Left ventricle myocardium superior (tissue), 1 donor: Measurements from ENCODE around the gene RND2. TPM values are rescaled to one million over a fixed set of nuclear protein-coding genes. Genes with fewer than 3 reads are reported as not detected.
"Not testable (repeated sequence)": the region's sequence is repeated elsewhere in the genome, so short reads cannot be mapped to it uniquely, and the experiment has no call there.

Source experiments
- ATAC-seq: fragments of 200-7000 bp; cut with Tn5 transposase; one replicate; pipeline ENCODE4 v1.9.1; 2020; ENCODE audit warnings: mild to moderate bottlenecking, moderate library complexity
- DNase-seq: peaks from one replicate; pipeline ENCODE4 v3.0.0-alpha.2; 2020
- intact Hi-C: fragments of 100-400 bp; cut with micrococcal nuclease; formaldehyde crosslinking; loops from one replicate; pipeline ENCODE4 v1.11.0; 2022
- long read RNA-seq: library from polyadenylated mRNA; unstranded; transcript quantifications from one replicate; pipeline ENCODE4 v2.0.0, GENCODE V29; 2021
- total RNA-seq: library from RNA; stranded (reverse); fragmentation: NEBNext Ultra II Directional; extraction: Animal tissue kit (Norgen Biotek cat#: 25700); gene quantifications from one replicate; pipeline ENCODE4 v1.2.1, GENCODE V29; 2021
- donor health status: DM: no; HTN: yes; CAD: no; lungs with severe emphysema.

RND2 gene
- total RNA-seq = 0.82 TPM
- long read RNA-seq, full-length matches to known transcripts = 2 of 2 reads
- long read RNA-seq, partial matches to known transcripts = 0 of 2 reads
- long read RNA-seq, other reads (novel, unspliced or antisense) = 0 of 2 reads

GRCh38 chr17:43024407-43025289, at the start of gene RND2:
TSS of gene RND2 (plus strand) at chr17:43025231. CDS start at chr17:43025348, 117 bp downstream.
- ATAC-seq (peak; percentile 70), DNase-seq (peak; percentile 86)
- intact Hi-C loops = no loop called here

- intact Hi-C loops = no loop called here
- no peak for ATAC-seq
- DNase-seq = no peak
Measured at GRCh38 chr17:42975265-42975664, 49.8 kb upstream of the RND2 start.

GRCh38 chr17:42975701-42976100, 49.3 kb upstream of the RND2 start:
- DNase-seq, intact Hi-C loops, ATAC-seq: not testable (repeated sequence)

- intact Hi-C loops = no loop called here
Measured at GRCh38 chr17:42979511-42980273, 45.3 kb upstream of the RND2 start, which contains the start of gene PTGES3L. TSS of gene PTGES3L (minus strand) at chr17:42980080. CDS start at chr17:42980053, 27 bp downstream.

GRCh38 chr17:42980274-42980765, 44.7 kb upstream of the RND2 start, which contains the start of gene RUNDC1:
TSS of gene RUNDC1 (plus strand) at chr17:42980565. CDS start at chr17:42980577, 12 bp downstream.
- peak; percentile 95 for ATAC-seq
- peak; percentile 97 for DNase-seq
- intact Hi-C loops = no loop called here

More at GRCh38 chr17:42979511-42980273, 45.3 kb upstream of the RND2 start, which contains the start of gene PTGES3L:
- DNase-seq = peak; percentile 68
- ATAC-seq = peak; percentile 85

- intact Hi-C loops = no loop called here
- ATAC-seq (peak; percentile 65), DNase-seq (peak; percentile 58)
Measured at GRCh38 chr17:42980766-42981397, 44.1 kb upstream of the RND2 start.

- no peak for DNase-seq
- ATAC-seq = no peak
- intact Hi-C loops = no loop called here
Measured at GRCh38 chr17:42982266-42982665, 42.8 kb upstream of the RND2 start.

GRCh38 chr17:42985225-42985624, 39.8 kb upstream of the RND2 start:
- intact Hi-C loops = no loop called here
- DNase-seq = no peak
- ATAC-seq = no peak

GRCh38 chr17:42989141-42989540, 35.9 kb upstream of the RND2 start:
- ATAC-seq (no peak), DNase-seq (no peak)
- intact Hi-C loops = no loop called here

GRCh38 chr17:42989726-42990652, 35.0 kb upstream of the RND2 start:
- no peak for DNase-seq
- intact Hi-C loops = no loop called here

GRCh38 chr17:42991471-42991870, 33.6 kb upstream of the RND2 start:
- DNase-seq (no peak), ATAC-seq (no peak)
- intact Hi-C loops = no loop called here

More at GRCh38 chr17:42989726-42990652, 35.0 kb upstream of the RND2 start:
- no peak for ATAC-seq

GRCh38 chr17:42992872-42993271, 32.2 kb upstream of the RND2 start:
- DNase-seq (no peak), ATAC-seq (no peak)
- intact Hi-C loops = no loop called here

- ATAC-seq, intact Hi-C loops, DNase-seq: not testable (repeated sequence)
Measured at GRCh38 chr17:42993913-42994312, 31.1 kb upstream of the RND2 start.

GRCh38 chr17:42997390-42997983, 27.5 kb upstream of the RND2 start:
- DNase-seq (no peak), ATAC-seq (peak; percentile 0)
- intact Hi-C loops = no loop called here

GRCh38 chr17:42997984-42998938, 26.8 kb upstream of the RND2 start, which contains the start of gene RPL27:
TSS of gene RPL27 (plus strand) at chr17:42998419. CDS start at chr17:42998751, 332 bp downstream.
- DNase-seq = peak; percentile 97
- ATAC-seq = peak; percentile 98
- intact Hi-C loops = no loop called here

GRCh38 chr17:42999003-42999525, 26.0 kb upstream of the RND2 start:
- ATAC-seq (no peak), DNase-seq (no peak)
- intact Hi-C loops = no loop called here
